ENCODE measurements around the gene F2R. TPM values are rescaled to one million over a fixed set of nuclear protein-coding genes. Genes with fewer than 3 reads are reported as not detected.
"Not testable (repeated sequence)": the region's sequence is repeated elsewhere in the genome, so short reads cannot be mapped to it uniquely, and the experiment has no call there.

Gene F2R
- total and polyA plus RNA-seq, 4 donors: 4.2 to 31.8 (median 13.7) TPM

- Histone ChIP-seq H3K36me3 (ENCODE audit: control insufficient read depth in 4 of 4, insufficient read depth in 4 of 4, low read length in 4 of 4) (no peaks in the 10 kb centered on the region), H3K4me3 (no peak overlapping the region), H3K4me1 (ENCODE audit: control insufficient read depth in 5 of 5, insufficient read depth in 5 of 5, low read length in 5 of 5) (no peaks in the 10 kb centered on the region), H3K9ac (ENCODE audit: insufficient read depth in 1 of 2, low read length in 2 of 2) (no peak overlapping the region), H3K9me3 (ENCODE audit: control insufficient read depth in 4 of 4, insufficient read depth in 3 of 4, low read length in 3 of 4) (no peaks in the 10 kb centered on the region), H3K27me3 (ENCODE audit: control insufficient read depth in 3 of 3, insufficient read depth in 3 of 3, low read length in 2 of 3) (peaks cover 0 to 3% (median 2%) of the 10 kb centered on the region in 3 donors), H3K27ac (ENCODE audit: low read depth in 1 of 2, low read length in 1 of 2) (no peak overlapping the region)
- 89 to 93% methylated on average over 11 of the region's 11 CpGs for WGBS, 2 donors
- TF ChIP-seq, protein P1, sequence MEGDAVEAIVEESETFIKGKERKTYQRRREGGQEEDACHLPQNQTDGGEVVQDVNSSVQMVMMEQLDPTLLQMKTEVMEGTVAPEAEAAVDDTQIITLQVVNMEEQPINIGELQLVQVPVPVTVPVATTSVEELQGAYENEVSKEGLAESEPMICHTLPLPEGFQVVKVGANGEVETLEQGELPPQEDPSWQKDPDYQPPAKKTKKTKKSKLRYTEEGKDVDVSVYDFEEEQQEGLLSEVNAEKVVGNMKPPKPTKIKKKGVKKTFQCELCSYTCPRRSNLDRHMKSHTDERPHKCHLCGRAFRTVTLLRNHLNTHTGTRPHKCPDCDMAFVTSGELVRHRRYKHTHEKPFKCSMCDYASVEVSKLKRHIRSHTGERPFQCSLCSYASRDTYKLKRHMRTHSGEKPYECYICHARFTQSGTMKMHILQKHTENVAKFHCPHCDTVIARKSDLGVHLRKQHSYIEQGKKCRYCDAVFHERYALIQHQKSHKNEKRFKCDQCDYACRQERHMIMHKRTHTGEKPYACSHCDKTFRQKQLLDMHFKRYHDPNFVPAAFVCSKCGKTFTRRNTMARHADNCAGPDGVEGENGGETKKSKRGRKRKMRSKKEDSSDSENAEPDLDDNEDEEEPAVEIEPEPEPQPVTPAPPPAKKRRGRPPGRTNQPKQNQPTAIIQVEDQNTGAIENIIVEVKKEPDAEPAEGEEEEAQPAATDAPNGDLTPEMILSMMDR (IDR thresholded peaks at IDR 0.05; ENCODE audit: control extremely low read depth, extremely low read depth): no peak
- ATAC-seq (ENCODE audit: insufficient read depth, low FRiP score) (no peak), DNase-seq (no peak)
Measured at GRCh38 chr5:76755779-76756637, 40.1 kb downstream of the F2R start.

GRCh38 chr5:76757049-76757448, 41.1 kb downstream of the F2R start:
- Histone ChIP-seq H3K4me3 (no peak overlapping the region), H3K4me1 (ENCODE audit: control insufficient read depth in 5 of 5, insufficient read depth in 5 of 5, low read length in 5 of 5) (no peaks in the 10 kb centered on the region), H3K36me3 (ENCODE audit: control insufficient read depth in 4 of 4, insufficient read depth in 4 of 4, low read length in 4 of 4) (no peaks in the 10 kb centered on the region), H3K27ac (ENCODE audit: low read depth in 1 of 2, low read length in 1 of 2) (no peak overlapping the region), H3K9me3 (ENCODE audit: control insufficient read depth in 4 of 4, insufficient read depth in 3 of 4, low read length in 3 of 4) (no peaks in the 10 kb centered on the region), H3K9ac (ENCODE audit: insufficient read depth in 1 of 2, low read length in 2 of 2) (no peak overlapping the region), H3K27me3 (ENCODE audit: control insufficient read depth in 3 of 3, insufficient read depth in 3 of 3, low read length in 2 of 3) (peaks cover 0 to 3% (median 2%) of the 10 kb centered on the region in 3 donors)
- ATAC-seq (ENCODE audit: insufficient read depth, low FRiP score) (no peak), DNase-seq (no peak)
- TF ChIP-seq, protein P1 (IDR thresholded peaks at IDR 0.05; ENCODE audit: control extremely low read depth, extremely low read depth): no peak
- 95 to 99% methylated on average over 4 of the region's 4 CpGs for WGBS, 2 donors

GRCh38 chr5:76761118-76761517, 45.2 kb downstream of the F2R start:
- not testable (repeated sequence) for H3K9ac ChIP-seq (ENCODE audit: insufficient read depth in 1 of 2, low read length in 2 of 2); H3K27me3 ChIP-seq (ENCODE audit: control insufficient read depth in 3 of 3, insufficient read depth in 3 of 3, low read length in 2 of 3); DNase-seq; H3K9me3 ChIP-seq (ENCODE audit: control insufficient read depth in 4 of 4, insufficient read depth in 3 of 4, low read length in 3 of 4); H3K36me3 ChIP-seq (ENCODE audit: control insufficient read depth in 4 of 4, insufficient read depth in 4 of 4, low read length in 4 of 4); H3K4me3 ChIP-seq; H3K4me1 ChIP-seq (ENCODE audit: control insufficient read depth in 5 of 5, insufficient read depth in 5 of 5, low read length in 5 of 5); ATAC-seq (ENCODE audit: insufficient read depth, low FRiP score); H3K27ac ChIP-seq (ENCODE audit: low read depth in 1 of 2, low read length in 1 of 2)
- whole genome bisulfite sequencing, 2 donors: 91 to 92% methylated on average over 9 of the region's 9 CpGs

- no peaks in the 10 kb centered on the region for H3K36me3 ChIP-seq (ENCODE audit: control insufficient read depth in 4 of 4, insufficient read depth in 4 of 4, low read length in 4 of 4)
- no peak for ATAC-seq (ENCODE audit: insufficient read depth, low FRiP score)
- H3K9me3 ChIP-seq (ENCODE audit: control insufficient read depth in 4 of 4, insufficient read depth in 3 of 4, low read length in 3 of 4): peaks cover 0 to 2% (median 0%) of the 10 kb centered on the region in 4 donors
- no peak for DNase-seq
- H3K27me3 ChIP-seq (ENCODE audit: control insufficient read depth in 3 of 3, insufficient read depth in 3 of 3, low read length in 2 of 3): peaks cover 0 to 3% (median 0%) of the 10 kb centered on the region in 3 donors
- TF ChIP-seq, protein P1 (IDR thresholded peaks at IDR 0.05; ENCODE audit: control extremely low read depth, extremely low read depth): no peak
- H3K4me1 ChIP-seq (ENCODE audit: control insufficient read depth in 5 of 5, insufficient read depth in 5 of 5, low read length in 5 of 5): no peaks in the 10 kb centered on the region
- no peak overlapping the region for H3K9ac ChIP-seq (ENCODE audit: insufficient read depth in 1 of 2, low read length in 2 of 2)
- WGBS, 2 donors: 90 to 92% methylated on average over 2 of the region's 2 CpGs
- H3K4me3 ChIP-seq: no peak overlapping the region
- no peak overlapping the region for H3K27ac ChIP-seq (ENCODE audit: low read depth in 1 of 2, low read length in 1 of 2)
Measured at GRCh38 chr5:76762484-76762883, 46.6 kb downstream of the F2R start.

Data from lung (tissue), 12 donors.